Endothelial cell of umbilical vein (primary cell): ENCODE results near the gene TSEN2. TPM values are rescaled to one million over a fixed set of nuclear protein-coding genes. Genes with fewer than 3 reads are reported as not detected.

ENCODE experiments used
- BruUV-seq: library from RNA; stranded (reverse); fragments of 400-500 nt; replicated peaks from 2 replicates; lab custom pipeline; 2021; lab: Mats Ljungman, UMichigan
- CTCF ChIA-PET: fragments of 300-600, 350-600 bp; sonication (Branson Sonifier 250); formaldehyde crosslinking; loops from one replicate; lab custom pipeline; 2021; ENCODE audit warnings: antibody characterized with exemption, inconsistent platforms; lab: Charles Lee
- POLR2A ChIA-PET: fragments of 300-600, 350-600 bp; sonication (Branson Sonifier 250); formaldehyde crosslinking; loops from one replicate; lab custom pipeline; 2021; ENCODE audit warnings: antibody characterized with exemption, inconsistent platforms; lab: Charles Lee
- DNase-seq: peaks from one replicate; pipeline ENCODE4 v3.0.0-alpha.2; 2011; ENCODE audit warnings: low read depth, low spot score
- FAIRE-seq: peaks from 2 replicates; lab custom pipeline; 2011; peaks lifted over from hg19 to GRCh38; lab: Jason Lieb, UNC
- H2AFZ ChIP-seq: 2 replicates; pipeline ENCODE4 v1.6.0; 2012; ENCODE audit warnings: low read depth, low read length, control low read depth, inconsistent platforms
- H3K27ac ChIP-seq: 2 replicates; pipeline ENCODE4 v1.5.1; 2011; ENCODE audit warnings: low read depth, mild to moderate bottlenecking, control low read depth, low read length, moderate library complexity; ENCODE audit not compliant: insufficient read depth
- H3K27me3 ChIP-seq, 2 experiments: 2 replicates each; pipeline versions ENCODE4 v1.6.0 to v1.6.1; 2011; ENCODE audit warnings: low read length in 2 of 2, mixed read lengths in 1 of 2; ENCODE audit not compliant: control insufficient read depth in 2 of 2, insufficient read depth in 2 of 2
- H3K36me3 ChIP-seq, 2 experiments: 2 replicates in 1 of 2; 3 replicates in 1 of 2; pipeline ENCODE4 v1.5.1; 2011; ENCODE audit warnings: low read length in 2 of 2, mild to moderate bottlenecking in 1 of 2, moderate library complexity in 1 of 2; ENCODE audit not compliant: control insufficient read depth in 2 of 2, insufficient read depth in 2 of 2; ENCODE audit errors: extremely low read depth in 1 of 2
- H3K4me1 ChIP-seq: 3 replicates; pipeline ENCODE4 v1.5.1; 2011; ENCODE audit warnings: mild to moderate bottlenecking, low read length; ENCODE audit not compliant: control insufficient read depth, insufficient read depth; ENCODE audit errors: extremely low read depth
- H3K4me2 ChIP-seq: 2 replicates; pipeline ENCODE4 v1.6.1; 2011; ENCODE audit warnings: low read length, control low read depth, mixed read lengths; ENCODE audit not compliant: insufficient read depth
- H3K4me3 ChIP-seq, 3 experiments: fragments of 200-600 bp in 1 of 3; sonication (generic), shearing (Covaris generic) in 1 of 3; replicated peaks in 1 of 3; 2 replicates each; pipeline ENCODE4 v1.5.1; 2011 to 2016; ENCODE audit warnings: control low read depth in 3 of 3, low read length in 3 of 3, mild to moderate bottlenecking in 2 of 3, inconsistent platforms in 1 of 3, low read depth in 1 of 3, moderate library complexity in 1 of 3; ENCODE audit not compliant: insufficient read depth in 1 of 3
- H3K79me2 ChIP-seq: 2 replicates; pipeline ENCODE4 v1.6.0; 2012; ENCODE audit warnings: low read length, inconsistent platforms; ENCODE audit not compliant: control insufficient read depth, insufficient read depth
- H3K9ac ChIP-seq: replicated peaks from 2 replicates; pipeline ENCODE3; 2011; ENCODE audit warnings: low read length, control low read depth; ENCODE audit not compliant: insufficient read depth; ENCODE audit errors: extremely low read depth
- H3K9me1 ChIP-seq: replicated peaks from 3 replicates; pipeline ENCODE4 v1.6.0; 2011; ENCODE audit warnings: mild to moderate bottlenecking, low read length; ENCODE audit not compliant: control insufficient read depth, insufficient read depth; ENCODE audit errors: extremely low read depth
- H3K9me3 ChIP-seq: replicated peaks from 2 replicates; pipeline ENCODE4 v1.5.1; 2012; ENCODE audit warnings: low read length, inconsistent platforms; ENCODE audit not compliant: control insufficient read depth, insufficient read depth
- H4K20me1 ChIP-seq: replicated peaks from 2 replicates; pipeline ENCODE3; 2011; ENCODE audit warnings: mild to moderate bottlenecking, low read length; ENCODE audit not compliant: control insufficient read depth, insufficient read depth; ENCODE audit errors: extremely low read depth
- CTCF ChIP-seq, 2 donors: IDR thresholded peaks; 1 replicate in 1 of 2; 2 replicates in 1 of 2; pipeline ENCODE4 v1.5.1; 2011; ENCODE audit warnings: low read length in 2 of 2, mild to moderate bottlenecking in 2 of 2, moderate library complexity in 2 of 2, control low read depth in 1 of 2, inconsistent platforms in 1 of 2, low read depth in 1 of 2; ENCODE audit not compliant: insufficient read depth in 1 of 2; ENCODE audit errors: extremely low read depth in 1 of 2
- EZH2 ChIP-seq: IDR thresholded peaks from 2 replicates; pipeline ENCODE4 v1.6.1; 2012; ENCODE audit warnings: borderline replicate concordance, low read depth, mild to moderate bottlenecking, moderate library complexity, low read length, inconsistent platforms; ENCODE audit not compliant: severe bottlenecking
- FOS ChIP-seq: IDR thresholded peaks from 2 replicates; pipeline ENCODE4 v1.6.1; 2011; ENCODE audit warnings: mild to moderate bottlenecking, low read length, moderate library complexity, borderline replicate concordance; ENCODE audit not compliant: insufficient read depth
- GATA2 ChIP-seq: IDR thresholded peaks from 2 replicates; pipeline ENCODE4 v1.7.0; 2011; ENCODE audit warnings: low read depth, mild to moderate bottlenecking, moderate library complexity, mixed read lengths, low read length; ENCODE audit not compliant: insufficient read length, insufficient read depth
- JUN ChIP-seq: IDR thresholded peaks from 2 replicates; pipeline ENCODE4 v1.6.1; 2011; ENCODE audit warnings: borderline replicate concordance, low read depth; ENCODE audit not compliant: insufficient read length, insufficient read depth
- MAX ChIP-seq: IDR thresholded peaks from 2 replicates; pipeline ENCODE4 v1.6.1; 2011; ENCODE audit not compliant: insufficient read depth, insufficient read length
- MYC ChIP-seq: IDR thresholded peaks from one replicate; pipeline ENCODE4 v1.6.1; 2011; ENCODE audit warnings: mild to moderate bottlenecking, low read depth, low read length
- POLR2A ChIP-seq: IDR thresholded peaks from 2 replicates; pipeline ENCODE4 v1.6.1; 2012; ENCODE audit warnings: low read depth, mild to moderate bottlenecking, control low read depth, low read length
- POLR2AphosphoS5 ChIP-seq: IDR thresholded peaks from 2 replicates; pipeline ENCODE4 v1.6.1; 2012; ENCODE audit warnings: low read depth, mild to moderate bottlenecking, control low read depth, low read length, moderate library complexity; ENCODE audit not compliant: insufficient read depth
- dilution Hi-C: fragments of 300-500 bp; cut with MboI; formaldehyde crosslinking; loops from one replicate; pipeline ENCODE4 v1.15.0; 2019; ENCODE audit warnings: low sequenced_read_pairs; ENCODE audit not compliant: extremely low pct_ligation_motif_present
- intact Hi-C: fragments of 100-400 bp; cut with micrococcal nuclease; formaldehyde crosslinking; loops from one replicate; pipeline ENCODE4 v1.10.0; 2022
- polyA plus RNA-seq, 4 experiments: library from polyadenylated mRNA; depleted of rRNA in 3 of 4; stranded (reverse) in 3 of 4; unstranded in 1 of 4; fragments of >200 nt; gene quantifications; 2 replicates each; pipeline versions ENCODE4 v1.2.1 to v1.2.3, GENCODE V29; 2011 to 2012; ENCODE audit warnings: missing spikeins in 1 of 4
- total RNA-seq: library from RNA; stranded (reverse); gene quantifications from 2 replicates; pipeline ENCODE4 v1.2.3, GENCODE V29; 2021

Gene TSEN2
- total and polyA plus RNA-seq, 2 donors (not counting 3 experiments of a cell fraction or from before 2014, with no cell fraction given), result 8.3 to 12.1 TPM

GRCh38 chr3:12477256-12477655, 7.0 kb upstream of the TSEN2 start:
- no peaks in the 10 kb centered on the region for H3K9me3 ChIP-seq
- H3K4me1 ChIP-seq, result peaks cover 11% of the 10 kb centered on the region
- no peaks in the 10 kb centered on the region for H3K9me1 ChIP-seq
- no peak overlapping the region for H3K4me2 ChIP-seq
- H3K27ac ChIP-seq, result no peak overlapping the region
- no peak overlapping the region for H3K4me3 ChIP-seq
- intact Hi-C loops, result loop anchor here (5.0 kb wide), 2 partner anchors 190 to 1100 kb away; partner anchors contain the start of gene PPARG
- no peaks in the 10 kb centered on the region for H3K27me3 ChIP-seq
- no peak overlapping the region for H3K9ac ChIP-seq
- H3K79me2 ChIP-seq, result no peaks in the 10 kb centered on the region
- no peaks in the 10 kb centered on the region for H3K36me3 ChIP-seq
- H2AFZ ChIP-seq, result no peak overlapping the region
- no TSS peak for BruUV-seq
- TF ChIP-seq EZH2 (no peak), GATA2 (no peak)
- no peaks in the 10 kb centered on the region for H4K20me1 ChIP-seq
- dilution Hi-C loops, result no loop called here
- FAIRE-seq, result no peak
- POLR2A ChIA-PET, result no interaction called here
- CTCF ChIA-PET, result interaction anchor here (1.2 to 7.9 kb wide), 3 partner anchors 158 to 340 kb away, joined by 3 to 256 read pairs (median 6); no protein-coding TSS in a partner anchor
- DNase-seq, result no peak

- no peak for TF ChIP-seq MYC
- TF ChIP-seq MAX, result no peak
- TF ChIP-seq JUN, result no peak
- TF ChIP-seq EZH2, result no peak
- TF ChIP-seq CTCF (IDR thresholded peaks at IDR 0.05; ENCODE audit: extremely low read depth in 1 of 2, insufficient read depth in 1 of 2, low read depth in 1 of 2, low read length in 2 of 2), result no peak
- TF ChIP-seq FOS, result no peak
- no peak for TF ChIP-seq POLR2A
- no peak for TF ChIP-seq POLR2AphosphoS5
- TF ChIP-seq GATA2, result no peak
- Histone ChIP-seq H4K20me1 (no peaks in the 10 kb centered on the region), H3K9ac (no peak overlapping the region), H3K4me3 (no peak overlapping the region), H3K9me1 (no peaks in the 10 kb centered on the region), H3K4me1 (peaks cover 12% of the 10 kb centered on the region), H3K79me2 (no peaks in the 10 kb centered on the region), H3K9me3 (no peaks in the 10 kb centered on the region), H3K27ac (no peak overlapping the region), H3K27me3 (no peaks in the 10 kb centered on the region), H2AFZ (no peak overlapping the region), H3K36me3 (no peaks in the 10 kb centered on the region), H3K4me2 (no peak overlapping the region)
- CTCF ChIA-PET, result interaction anchor here (0.8 to 7.9 kb wide), 5 partner anchors 57 to 341 kb away, joined by 3 to 256 read pairs (median 29); no protein-coding TSS in a partner anchor
- no peak for FAIRE-seq
- no peak for DNase-seq
- POLR2A ChIA-PET, result no interaction called here
- dilution Hi-C loops, result no loop called here
- BruUV-seq, result no TSS peak
- intact Hi-C loops, result loop anchor here (5.0 kb wide), 2 partner anchors 191 to 1101 kb away; partner anchors contain the start of gene PPARG
Measured at GRCh38 chr3:12478326-12478725, 6.0 kb upstream of the TSEN2 start.
